Liver (tissue), 9 donors: ENCODE data around the gene ABLIM2. TPM values are rescaled to one million over a fixed set of nuclear protein-coding genes. Genes with fewer than 3 reads are reported as not detected.

Experiments
- DNase-seq: peaks from one replicate; pipeline ENCODE4 v3.0.0-alpha.2; 2017; ENCODE audit warnings: low spot score
- H3K27ac ChIP-seq, 2 donors: one replicate each; pipeline ENCODE4 v1.7.0; 2013; ENCODE audit warnings: inconsistent platforms in 2 of 2, low read length in 2 of 2, control low read depth in 1 of 2, low read depth in 1 of 2, mild to moderate bottlenecking in 1 of 2
- H3K27me3 ChIP-seq, 4 donors: one replicate each; pipeline versions ENCODE4 v1.6.1 to v1.7.0; 2013; ENCODE audit warnings: low read length in 3 of 4, inconsistent platforms in 1 of 4, mild to moderate bottlenecking in 1 of 4, moderate library complexity in 1 of 4; ENCODE audit not compliant: control insufficient read depth in 4 of 4, insufficient read depth in 4 of 4
- H3K36me3 ChIP-seq, 4 donors: one replicate each; pipeline versions ENCODE4 v1.6.1 to v1.7.0; 2013; ENCODE audit warnings: low read length in 3 of 4, mild to moderate bottlenecking in 3 of 4, low read depth in 1 of 4, moderate library complexity in 1 of 4; ENCODE audit not compliant: control insufficient read depth in 4 of 4, insufficient read depth in 3 of 4
- H3K4me1 ChIP-seq, 4 donors: one replicate each; pipeline versions ENCODE4 v1.6.1 to v1.7.0; 2013; ENCODE audit warnings: low read length in 3 of 4, mild to moderate bottlenecking in 3 of 4, moderate library complexity in 1 of 4; ENCODE audit not compliant: control insufficient read depth in 4 of 4, insufficient read depth in 4 of 4
- H3K4me3 ChIP-seq, 3 donors: one replicate each; pipeline versions ENCODE4 v1.6.1 to v1.7.0; 2013; ENCODE audit warnings: low read length in 3 of 3, control low read depth in 1 of 3, low read depth in 1 of 3, mild to moderate bottlenecking in 1 of 3
- H3K9ac ChIP-seq, 2 donors: one replicate each; pipeline ENCODE4 v1.7.0; 2013; ENCODE audit warnings: low read length in 2 of 2, mild to moderate bottlenecking in 2 of 2, moderate library complexity in 2 of 2, control low read depth in 1 of 2, low read depth in 1 of 2
- H3K9me3 ChIP-seq, 4 donors: one replicate each; pipeline versions ENCODE4 v1.6.1 to v1.7.0; 2013; ENCODE audit warnings: low read length in 3 of 4; ENCODE audit not compliant: control insufficient read depth in 4 of 4
- ATF3 ChIP-seq: IDR thresholded peaks from 2 replicates; pipeline ENCODE4 v1.6.1; 2016; ENCODE audit warnings: antibody characterized with exemption
- CTCF ChIP-seq: fragments of 150-350 bp; IDR thresholded peaks from 2 replicates; pipeline ENCODE4 v1.5.1; 2017; ENCODE audit warnings: improper control_type of control experiment, low read depth, low read length; ENCODE audit not compliant: missing input control
- FOXA1 ChIP-seq: IDR thresholded peaks from 2 replicates; pipeline ENCODE4 v1.6.1; 2016; ENCODE audit warnings: antibody characterized with exemption
- FOXA2 ChIP-seq: IDR thresholded peaks from 2 replicates; pipeline ENCODE4 v1.6.1; 2016; ENCODE audit warnings: antibody characterized with exemption
- HNF4A ChIP-seq, 2 donors: conservative IDR thresholded peaks; 2 replicates each; pipeline ENCODE4 v1.6.1; 2016; ENCODE audit warnings: antibody characterized with exemption in 2 of 2, mild to moderate bottlenecking in 2 of 2
- JUND ChIP-seq, 2 donors: IDR thresholded peaks; 2 replicates each; pipeline ENCODE4 v1.6.1; 2016; ENCODE audit warnings: antibody characterized with exemption in 2 of 2
- MAX ChIP-seq: IDR thresholded peaks from 2 replicates; pipeline ENCODE4 v1.6.1; 2016; ENCODE audit warnings: antibody characterized with exemption
- RAD21 ChIP-seq, 2 donors: IDR thresholded peaks; 2 replicates each; pipeline ENCODE4 v1.6.1; 2016; ENCODE audit warnings: antibody characterized with exemption in 2 of 2, mild to moderate bottlenecking in 2 of 2
- RXRA ChIP-seq, 2 donors: IDR thresholded peaks; 2 replicates each; pipeline ENCODE4 v1.6.1; 2017 to 2018; ENCODE audit warnings: antibody characterized with exemption in 2 of 2, mild to moderate bottlenecking in 1 of 2
- SP1 ChIP-seq: IDR thresholded peaks from 2 replicates; pipeline ENCODE4 v1.6.1; 2018; ENCODE audit warnings: antibody characterized with exemption, mild to moderate bottlenecking
- TAF1 ChIP-seq: conservative IDR thresholded peaks from 2 replicates; pipeline ENCODE4 v1.6.1; 2016; ENCODE audit warnings: antibody characterized with exemption, mild to moderate bottlenecking
- ZBTB33 ChIP-seq: IDR thresholded peaks from 2 replicates; pipeline ENCODE4 v1.6.1; 2016; ENCODE audit warnings: antibody characterized with exemption
- WGBS: extraction: QIAGEN DNeasy Blood & Tissue Kit; methylation state at CpG from one replicate; pipeline ENCODE4 v1.1.7; 2013; 5-methylcytosine and 5-hydroxymethylcytosine counted together
- polyA plus RNA-seq, 2 donors: library from polyadenylated mRNA; stranded (reverse) in 1 of 2; unstranded in 1 of 2; fragments of 200-250 nt in 1 of 2; fragments of >200 nt in 1 of 2; fragmentation: Nextera tagmentation in 1 of 2; extraction: Ambion mirVana in 1 of 2; gene quantifications; one replicate each; pipeline versions ENCODE4 v1.2.1 to v1.2.3, GENCODE V29; 2013 to 2015
- total RNA-seq, 2 donors: library from RNA; depleted of rRNA; stranded (reverse); fragments of >200 nt; gene quantifications; one replicate each; pipeline ENCODE4 v1.2.3, GENCODE V29; 2014
- donor health status: healthy.
- donor health status: healthy.
- donor health status: healthy.
- donor health status: healthy.
- donor health status: healthy.

ABLIM2 gene
- total and polyA plus RNA-seq, 4 donors = 0.75 to 2.5 (median 0.93) TPM

- Histone ChIP-seq H3K9ac (no peak overlapping the region), H3K4me3 (no peak overlapping the region), H3K27me3 (no peaks in the 10 kb centered on the region), H3K9me3 (no peaks in the 10 kb centered on the region), H3K4me1 (no peaks in the 10 kb centered on the region), H3K27ac (no peak overlapping the region), H3K36me3 (no peaks in the 10 kb centered on the region)
- TF ChIP-seq TAF1 (no peak), HNF4A (conservative IDR thresholded peaks at IDR 0.05) (no peak), RXRA (IDR thresholded peaks at IDR 0.05) (no peak), SP1 (no peak), JUND (IDR thresholded peaks at IDR 0.05) (no peak), CTCF (no peak)
- WGBS = 71% methylated on average over 13 of the region's 13 CpGs
- DNase-seq = no peak
Measured at GRCh38 chr4:8021796-8022195, 136.8 kb downstream of the ABLIM2 start.

- H3K36me3 ChIP-seq = no peaks in the 10 kb centered on the region
- DNase-seq = no peak
- H3K27ac ChIP-seq = no peak overlapping the region
- no peak overlapping the region for H3K4me3 ChIP-seq
- H3K4me1 ChIP-seq = no peaks in the 10 kb centered on the region
- no peaks in the 10 kb centered on the region for H3K9me3 ChIP-seq
- H3K27me3 ChIP-seq = no peaks in the 10 kb centered on the region
- H3K9ac ChIP-seq = no peak overlapping the region
- 72% methylated on average over 24 of the region's 24 CpGs for WGBS
- TF ChIP-seq RAD21 (IDR thresholded peaks at IDR 0.05) (no peak), MAX (no peak), FOXA2 (no peak), HNF4A (conservative IDR thresholded peaks at IDR 0.05) (no peak), JUND (IDR thresholded peaks at IDR 0.05) (no peak), ZBTB33 (no peak), ATF3 (no peak), FOXA1 (no peak), CTCF (no peak), SP1 (no peak), TAF1 (no peak)
Measured at GRCh38 chr4:8019396-8020365, 138.9 kb downstream of the ABLIM2 start.
